Activated CD8-positive, alpha-beta T cell treated with anti-CD3 and anti-CD28 coated beads for 36 hours (primary cell): ENCODE measurements around the gene UGT1A6. TPM values are rescaled to one million over a fixed set of nuclear protein-coding genes. Genes with fewer than 3 reads are reported as not detected.

ENCODE experiments used
- total RNA-seq, 2 experiments: library from RNA; stranded (reverse); gene quantifications; one replicate each; pipeline ENCODE4 v1.2.3, GENCODE V29; 2021

UGT1A6 gene
- total RNA-seq, 2 experiments from 2014 or later, result not detected

Other genes starting within 250 kb of the UGT1A6 start
- gene USP40, start 126.1 kb upstream of the UGT1A6 start, total RNA-seq, result 10 to 100 TPM; 14.0 to 15.8 TPM
- gene UGT1A8, start 75.3 kb upstream of the UGT1A6 start, total RNA-seq, result not detected
- gene UGT1A10, start 56.4 kb upstream of the UGT1A6 start, total RNA-seq, result not detected
- not detected for gene UGT1A9, start 21.0 kb upstream of the UGT1A6 start, total RNA-seq
- gene UGT1A7, start 11.0 kb upstream of the UGT1A6 start, total RNA-seq, result not detected
- not detected for gene UGT1A5, start 20.0 kb downstream of the UGT1A6 start, total RNA-seq
- not detected for gene UGT1A4, start 25.8 kb downstream of the UGT1A6 start, total RNA-seq
- not detected for gene UGT1A3, start 36.2 kb downstream of the UGT1A6 start, total RNA-seq
- gene UGT1A1, start 67.4 kb downstream of the UGT1A6 start, total RNA-seq, result not detected
- gene MROH2A, start 85.4 kb downstream of the UGT1A6 start, total RNA-seq, result not detected
- gene HJURP, start 161.6 kb downstream of the UGT1A6 start, total RNA-seq, result 10 to 100 TPM; 79.8 to 83.6 TPM
- not detected for gene TRPM8, start 224.5 kb downstream of the UGT1A6 start, total RNA-seq